ENCODE data around the gene TGM2. TPM values are rescaled to one million over a fixed set of nuclear protein-coding genes. Genes with fewer than 3 reads are reported as not detected.

Gene TGM2
- total RNA-seq, 1 donor from 2014 or later, result 31.8 TPM

- no peak for DNase-seq
These were observed 32.7 kb downstream of the TGM2 start for GRCh38 chr20:38132156-38132909.

GRCh38 chr20:38131588-38132121 is 33.4 kb downstream of the TGM2 start:
- DNase-seq, result no peak

- DNase-seq, result no peak
These were observed 34.1 kb downstream of the TGM2 start for GRCh38 chr20:38130687-38131587.

- no peak for DNase-seq
These were observed 35.0 kb downstream of the TGM2 start for GRCh38 chr20:38129893-38130609.

GRCh38 chr20:38129248-38129865 is 35.7 kb downstream of the TGM2 start:
- DNase-seq, result no peak

GRCh38 chr20:38128691-38129090 is 36.4 kb downstream of the TGM2 start:
- no peak for DNase-seq

- DNase-seq, result no peak
These were observed 37.0 kb downstream of the TGM2 start for GRCh38 chr20:38127920-38128528.

- peak; percentile 69 for DNase-seq
These were observed 38.0 kb downstream of the TGM2 start for GRCh38 chr20:38126932-38127621.

- DNase-seq, result no peak
These were observed 38.7 kb downstream of the TGM2 start for GRCh38 chr20:38126146-38126921.

GRCh38 chr20:38125157-38126056 is 39.7 kb downstream of the TGM2 start:
- DNase-seq, result peak; percentile 70

- peak; percentile 24 for DNase-seq
These were observed 42.0 kb downstream of the TGM2 start for GRCh38 chr20:38123021-38123587.

GRCh38 chr20:38121741-38122140 is 43.3 kb downstream of the TGM2 start:
- DNase-seq, result no peak

- DNase-seq, result no peak
These were observed 44.5 kb downstream of the TGM2 start for GRCh38 chr20:38120625-38120988.

- no peak for DNase-seq
These were observed 45.6 kb downstream of the TGM2 start for GRCh38 chr20:38119446-38119845.

- no peak for DNase-seq
These were observed 47.4 kb downstream of the TGM2 start for GRCh38 chr20:38117635-38118034.

GRCh38 chr20:38117205-38117604 is 47.9 kb downstream of the TGM2 start:
- DNase-seq, result no peak

GRCh38 chr20:38116409-38117165 is 48.5 kb downstream of the TGM2 start:
- DNase-seq, result no peak

GRCh38 chr20:38115896-38116295 is 49.2 kb downstream of the TGM2 start:
- DNase-seq, result no peak

Measured in tongue (tissue), 2 donors.